Mesothelial cell of epicardium (in vitro differentiated cells): ENCODE measurements around the gene XYLT1. TPM values are rescaled to one million over a fixed set of nuclear protein-coding genes. Genes with fewer than 3 reads are reported as not detected.
"Not testable (repeated sequence)": the region's sequence is repeated elsewhere in the genome, so short reads cannot be mapped to it uniquely, and the experiment has no call there.

ENCODE experiments used
- DNase-seq, 2 experiments: peaks; one replicate each; pipeline ENCODE4 v3.0.0; 2021; ENCODE audit warnings: low spot score in 2 of 2; ENCODE audit not compliant: unreplicated experiment in 2 of 2
- H3K27ac Mint-ChIP-seq: 2 replicates; pipeline ENCODE4 v1.8.0; 2021; ENCODE audit warnings: mixed read lengths
- H3K27me3 Mint-ChIP-seq: 2 replicates; pipeline ENCODE4 v1.8.0; 2021; ENCODE audit warnings: low read depth, mixed read lengths
- H3K36me3 Mint-ChIP-seq: 2 replicates; pipeline ENCODE4 v1.8.0; 2021; ENCODE audit warnings: mixed read lengths
- H3K4me1 Mint-ChIP-seq: 2 replicates; pipeline ENCODE4 v1.8.0; 2021; ENCODE audit warnings: mixed read lengths
- H3K4me3 Mint-ChIP-seq: 2 replicates; pipeline ENCODE4 v1.8.0; 2021; ENCODE audit warnings: mild to moderate bottlenecking, moderate library complexity, mixed read lengths
- H3K9me3 Mint-ChIP-seq: 2 replicates; pipeline ENCODE4 v1.8.0; 2021; ENCODE audit warnings: mixed read lengths
- total RNA-seq: library from RNA; stranded (reverse); gene quantifications from 3 replicates; pipeline ENCODE4 v1.2.1, GENCODE V29; 2021
- TF ChIP-seq, protein P1 (sequence below): fragments of 200-600 bp; sonication (generic); IDR thresholded peaks from one replicate; pipeline ENCODE4 v1.5.0; 2021; ENCODE audit warnings: antibody characterized with exemption; ENCODE audit not compliant: unreplicated experiment

The XYLT1 gene
- total RNA-seq, 1 donor from 2014 or later: 15.2 TPM

DNA sequence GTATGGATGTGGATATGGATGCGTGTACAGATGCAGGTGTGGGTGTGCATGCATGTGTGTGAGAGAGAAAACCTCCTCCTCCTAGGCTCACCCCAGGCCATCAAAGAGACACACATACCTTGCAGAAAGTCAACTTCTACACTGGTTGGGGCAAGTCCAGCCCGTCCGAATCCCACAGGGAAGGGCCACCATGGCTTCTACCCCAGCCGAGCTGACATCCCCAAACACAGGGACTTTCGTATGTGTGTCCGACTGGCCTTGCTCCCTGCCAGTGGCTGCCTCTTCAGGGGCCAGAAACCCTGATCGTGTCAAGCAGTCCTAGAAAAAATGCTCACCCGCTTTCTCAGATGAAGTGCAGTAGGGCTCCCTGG lies 134.2 kb downstream of the XYLT1 start:
- H3K4me3 Mint-ChIP-seq: no peak overlapping the region
- DNase-seq: no peak
- no peaks in the 10 kb centered on the region for H3K4me1 Mint-ChIP-seq
- TF ChIP-seq, protein P1, sequence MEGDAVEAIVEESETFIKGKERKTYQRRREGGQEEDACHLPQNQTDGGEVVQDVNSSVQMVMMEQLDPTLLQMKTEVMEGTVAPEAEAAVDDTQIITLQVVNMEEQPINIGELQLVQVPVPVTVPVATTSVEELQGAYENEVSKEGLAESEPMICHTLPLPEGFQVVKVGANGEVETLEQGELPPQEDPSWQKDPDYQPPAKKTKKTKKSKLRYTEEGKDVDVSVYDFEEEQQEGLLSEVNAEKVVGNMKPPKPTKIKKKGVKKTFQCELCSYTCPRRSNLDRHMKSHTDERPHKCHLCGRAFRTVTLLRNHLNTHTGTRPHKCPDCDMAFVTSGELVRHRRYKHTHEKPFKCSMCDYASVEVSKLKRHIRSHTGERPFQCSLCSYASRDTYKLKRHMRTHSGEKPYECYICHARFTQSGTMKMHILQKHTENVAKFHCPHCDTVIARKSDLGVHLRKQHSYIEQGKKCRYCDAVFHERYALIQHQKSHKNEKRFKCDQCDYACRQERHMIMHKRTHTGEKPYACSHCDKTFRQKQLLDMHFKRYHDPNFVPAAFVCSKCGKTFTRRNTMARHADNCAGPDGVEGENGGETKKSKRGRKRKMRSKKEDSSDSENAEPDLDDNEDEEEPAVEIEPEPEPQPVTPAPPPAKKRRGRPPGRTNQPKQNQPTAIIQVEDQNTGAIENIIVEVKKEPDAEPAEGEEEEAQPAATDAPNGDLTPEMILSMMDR: no peak
- no peaks in the 10 kb centered on the region for H3K27me3 Mint-ChIP-seq
- no peak overlapping the region for H3K27ac Mint-ChIP-seq
- H3K9me3 Mint-ChIP-seq: no peaks in the 10 kb centered on the region
- no peaks in the 10 kb centered on the region for H3K36me3 Mint-ChIP-seq

DNA sequence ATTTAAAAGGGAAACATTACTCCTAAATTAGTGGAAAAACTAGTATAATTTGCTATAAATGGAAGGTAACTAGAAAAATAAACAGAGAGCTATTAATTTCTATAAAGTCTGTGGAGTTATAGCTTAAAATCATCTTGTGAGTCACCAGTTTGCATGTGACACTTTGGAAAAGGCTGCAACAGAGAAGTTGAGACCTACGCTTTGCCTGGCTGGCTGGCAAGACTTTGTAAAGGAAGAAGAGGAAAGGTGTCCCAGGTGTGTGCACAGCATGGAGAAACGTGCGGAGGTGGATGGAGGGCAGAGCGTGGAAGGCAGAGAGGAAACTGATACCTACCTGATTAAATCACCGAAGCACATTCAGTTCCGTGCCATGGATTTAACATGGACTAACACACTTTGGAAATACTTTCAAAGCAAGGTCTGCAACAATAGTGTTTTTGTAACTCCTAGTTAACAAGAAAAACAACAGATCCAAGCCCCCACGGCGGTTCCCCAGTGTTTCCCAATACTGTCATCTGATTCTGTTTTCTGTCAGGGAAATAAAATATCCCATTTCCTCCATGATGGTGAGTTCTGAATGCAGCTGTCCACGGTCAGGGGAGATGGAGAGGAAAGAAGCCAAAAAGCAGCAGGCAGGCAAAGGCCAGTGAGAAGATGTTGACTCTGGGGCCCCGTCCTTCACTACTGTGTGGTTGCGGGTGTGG lies 134.8 kb downstream of the XYLT1 start:
- H3K4me1 Mint-ChIP-seq: no peaks in the 10 kb centered on the region
- H3K4me3 Mint-ChIP-seq: no peak overlapping the region
- H3K9me3 Mint-ChIP-seq: no peaks in the 10 kb centered on the region
- H3K36me3 Mint-ChIP-seq: no peaks in the 10 kb centered on the region
- no peak overlapping the region for H3K27ac Mint-ChIP-seq
- TF ChIP-seq, protein P1: no peak
- no peak for DNase-seq
- no peaks in the 10 kb centered on the region for H3K27me3 Mint-ChIP-seq

DNA sequence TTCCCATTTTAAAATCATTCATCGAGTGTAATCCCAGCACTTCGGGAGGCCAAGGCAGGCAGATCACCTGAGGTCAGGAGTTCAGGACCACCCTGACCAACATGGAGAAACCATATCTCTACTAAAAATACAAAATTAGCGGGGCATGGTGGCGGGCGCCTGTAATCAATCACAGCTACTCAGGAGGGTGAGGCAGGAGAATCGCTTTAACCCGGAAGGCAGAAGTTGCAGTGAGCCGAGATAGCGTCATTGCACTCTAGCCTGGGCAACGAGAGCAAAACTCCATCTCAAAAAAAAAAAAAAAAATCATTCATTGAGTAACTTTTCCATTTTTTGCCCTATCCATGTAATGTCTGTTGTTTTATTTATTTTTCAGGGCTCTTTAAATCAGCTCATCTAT lies 135.4 kb downstream of the XYLT1 start:
- not testable (repeated sequence) for H3K27ac Mint-ChIP-seq, H3K27me3 Mint-ChIP-seq, H3K9me3 Mint-ChIP-seq, H3K36me3 Mint-ChIP-seq, DNase-seq, H3K4me3 Mint-ChIP-seq, H3K4me1 Mint-ChIP-seq

DNA sequence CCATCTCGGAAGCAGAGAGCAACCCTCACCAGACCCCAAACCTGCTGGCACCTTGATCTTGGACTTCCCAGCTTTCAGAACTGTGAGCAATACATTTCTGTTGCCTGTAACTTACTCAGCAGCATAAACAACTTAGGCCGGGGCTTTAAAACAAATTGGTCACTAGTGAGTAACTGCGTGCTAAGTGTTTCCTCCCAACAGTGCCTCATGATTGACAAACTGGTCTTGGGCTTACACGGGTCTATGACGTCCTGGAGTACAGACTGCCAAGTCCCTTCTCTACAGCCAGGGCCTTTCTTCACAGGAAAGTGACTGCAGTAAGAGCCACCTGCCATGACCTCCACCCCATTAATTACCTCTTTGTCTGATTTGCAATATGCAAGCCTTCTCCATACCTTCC lies 136.7 kb downstream of the XYLT1 start:
- H3K36me3 Mint-ChIP-seq: no peaks in the 10 kb centered on the region
- no peaks in the 10 kb centered on the region for H3K4me1 Mint-ChIP-seq
- TF ChIP-seq, protein P1: no peak
- no peak overlapping the region for H3K27ac Mint-ChIP-seq
- no peaks in the 10 kb centered on the region for H3K27me3 Mint-ChIP-seq
- no peaks in the 10 kb centered on the region for H3K9me3 Mint-ChIP-seq
- no peak overlapping the region for H3K4me3 Mint-ChIP-seq
- no peak for DNase-seq

DNA sequence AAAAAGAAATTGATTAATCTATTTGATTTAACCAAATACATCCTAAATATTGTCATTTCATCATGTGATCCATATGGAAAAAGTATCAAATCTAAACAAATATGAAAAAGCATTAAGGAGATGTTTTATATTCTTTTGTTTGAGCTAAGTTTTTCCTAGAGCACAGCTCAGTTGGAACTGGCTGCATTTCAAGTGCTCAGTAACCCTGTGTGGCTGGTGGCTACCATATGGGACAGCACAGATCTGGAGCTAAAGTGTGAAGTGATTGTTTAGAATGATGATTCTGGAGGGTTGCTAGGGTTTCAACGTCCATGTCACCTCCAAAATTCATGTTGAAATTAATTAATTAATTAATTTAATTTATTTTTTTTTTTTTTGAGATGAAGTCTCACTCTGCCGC lies 137.5 kb downstream of the XYLT1 start:
- Mint-ChIP-seq H3K4me3 (no peak overlapping the region), H3K4me1 (no peaks in the 10 kb centered on the region), H3K36me3 (no peaks in the 10 kb centered on the region), H3K27me3 (no peaks in the 10 kb centered on the region), H3K9me3 (no peaks in the 10 kb centered on the region), H3K27ac (no peak overlapping the region)
- DNase-seq: no peak
- TF ChIP-seq, protein P1: no peak

DNA sequence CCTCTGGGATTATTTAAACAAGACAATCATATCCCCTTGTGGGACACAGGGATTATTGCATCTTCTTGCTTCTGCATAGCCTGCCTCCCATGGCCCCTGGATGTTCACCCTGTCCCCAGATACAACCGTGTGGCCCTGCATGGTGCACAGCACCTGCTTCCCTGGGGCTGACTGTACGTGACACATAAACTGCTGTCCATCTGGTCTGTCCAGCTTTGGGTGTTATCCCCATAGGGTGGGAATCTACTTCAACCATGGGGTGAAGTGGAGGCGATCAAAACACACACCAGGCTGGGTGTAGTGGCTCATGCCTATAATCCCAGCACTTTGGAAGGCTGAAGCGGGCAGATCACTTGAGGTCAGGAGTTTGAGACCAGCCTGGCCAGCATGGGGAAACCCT lies 138.8 kb downstream of the XYLT1 start:
- DNase-seq: no peak
- Mint-ChIP-seq H3K27ac (no peak overlapping the region), H3K4me1 (no peaks in the 10 kb centered on the region), H3K36me3 (no peaks in the 10 kb centered on the region), H3K9me3 (no peaks in the 10 kb centered on the region), H3K27me3 (no peaks in the 10 kb centered on the region), H3K4me3 (no peak overlapping the region)
- TF ChIP-seq, protein P1: no peak
